ENCODE results near the gene TSPEAR. TPM values are rescaled to one million over a fixed set of nuclear protein-coding genes. Genes with fewer than 3 reads are reported as not detected.

Gene TSPEAR
- total RNA-seq, 2 experiments from 2014 or later: not detected

DNA sequence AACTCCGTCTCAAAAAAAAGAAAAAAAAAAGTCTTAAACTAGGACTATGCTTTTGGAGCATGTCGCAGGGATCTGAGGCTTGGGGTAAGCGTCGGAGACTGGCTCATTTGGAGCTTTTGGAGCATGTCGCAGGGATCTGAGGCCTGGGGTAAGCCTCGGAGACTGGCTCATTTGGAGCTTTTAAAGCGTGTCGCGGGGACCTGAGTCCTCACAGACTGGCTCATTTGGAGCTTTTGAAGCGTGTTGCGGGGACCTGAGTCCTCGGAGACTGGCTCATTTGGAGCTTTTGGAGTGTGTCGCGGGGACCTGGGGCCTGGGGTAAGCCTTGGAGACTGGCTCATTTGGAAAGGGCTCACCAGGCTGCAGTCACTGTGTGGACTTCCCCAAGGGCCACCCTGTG is 13.6 kb upstream of the TSPEAR start:
- CTCF ChIA-PET: no interaction called here
- POLR2A ChIA-PET: no interaction called here

DNA sequence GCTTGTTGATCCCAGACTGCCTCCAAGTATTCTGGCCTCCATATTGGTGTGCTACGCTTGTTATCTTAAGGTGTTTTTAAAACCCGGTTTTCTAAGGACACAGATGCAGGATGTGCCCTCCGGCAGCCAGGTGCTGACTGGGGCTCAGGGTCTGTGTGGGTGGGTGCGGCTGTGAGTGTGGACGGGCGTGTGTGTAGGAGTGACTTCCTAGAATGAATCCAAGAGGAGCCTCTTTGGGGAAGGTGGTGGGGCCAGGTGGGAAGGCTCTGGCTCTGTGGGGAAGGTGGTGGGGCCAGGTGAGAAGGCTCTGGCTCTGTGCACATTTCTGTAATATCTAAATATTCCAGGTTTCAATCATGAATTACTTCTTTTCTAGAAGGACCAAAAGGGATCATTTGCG is 12.8 kb upstream of the TSPEAR start:
- ChIA-PET POLR2A (no interaction called here), CTCF (no interaction called here)

DNA sequence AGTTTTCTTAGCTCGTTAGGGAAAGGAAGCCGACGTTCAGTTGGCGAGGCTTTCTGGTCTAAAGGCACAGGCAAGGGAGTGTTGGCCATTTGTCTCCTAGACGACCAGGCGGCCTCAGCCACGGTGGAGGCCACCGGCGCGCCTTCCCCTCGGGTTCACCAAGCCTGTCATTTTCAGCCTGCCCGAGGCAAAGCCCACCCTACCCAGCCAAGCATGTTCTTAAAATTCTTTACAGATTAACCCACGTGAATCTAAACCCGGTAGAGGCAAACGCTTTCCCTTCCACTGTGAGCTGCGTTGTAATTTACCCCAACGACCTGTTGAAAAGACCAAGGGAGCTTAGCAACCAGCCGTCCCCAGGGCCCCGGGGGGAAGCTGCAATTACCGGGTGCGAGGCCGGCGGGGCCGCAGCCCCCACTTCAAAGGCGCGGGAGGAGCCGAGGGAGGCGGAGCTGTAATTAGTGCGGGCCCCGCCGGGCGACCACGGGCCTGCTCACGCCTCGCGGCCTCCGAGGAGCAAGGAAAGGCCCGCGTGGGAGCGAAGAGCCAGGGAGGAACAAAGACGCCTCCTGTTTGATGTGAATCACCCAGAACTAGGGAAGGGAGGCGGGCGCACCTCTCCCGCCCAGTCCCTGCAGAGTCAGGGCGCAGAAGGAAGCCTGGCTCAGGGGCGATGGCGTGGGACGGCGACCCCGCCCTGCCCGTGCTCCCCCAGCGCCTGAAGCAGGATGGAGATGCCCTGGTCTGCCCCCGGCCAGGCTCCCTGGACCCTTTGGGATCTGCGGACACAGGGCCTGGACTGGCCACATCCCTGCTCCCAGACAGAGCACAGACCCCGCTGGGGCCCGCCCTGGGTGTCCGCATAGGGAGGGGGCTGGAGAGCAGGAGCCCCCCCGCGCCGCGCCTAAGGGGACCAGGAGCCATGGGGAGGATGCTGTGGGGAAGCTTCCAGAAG is 12.1 kb upstream of the TSPEAR start:
- ChIA-PET POLR2A (no interaction called here), CTCF (no interaction called here)

DNA sequence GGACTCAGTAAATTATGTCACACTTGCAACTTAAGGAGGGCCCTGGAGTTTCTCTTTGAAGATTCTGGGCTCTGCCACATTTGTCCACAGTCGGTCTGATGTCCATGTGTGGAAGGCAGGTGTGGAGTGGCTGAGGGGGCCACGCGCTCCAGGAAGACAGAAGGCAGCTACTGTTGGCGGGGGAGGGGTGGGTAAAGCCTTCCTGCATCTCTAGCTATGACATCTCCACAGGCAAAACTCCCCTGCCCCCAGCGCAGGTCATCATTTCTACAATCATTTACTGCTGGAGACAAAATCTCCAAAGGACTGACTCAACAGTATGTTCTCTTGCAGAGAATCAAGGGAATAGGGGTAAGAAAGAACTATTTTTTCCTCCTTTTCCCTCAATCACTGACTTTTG is 11.4 kb upstream of the TSPEAR start:
- ChIA-PET POLR2A (no interaction called here), CTCF (no interaction called here)

- ChIA-PET CTCF (interaction anchor here (0.9 kb wide), 1 partner anchor 15 kb away, joined by 3 read pairs; no protein-coding TSS in a partner anchor), POLR2A (no interaction called here)
Observed at GRCh38 chr21:44720170-44720569, 8.8 kb upstream of the TSPEAR start.

DNA sequence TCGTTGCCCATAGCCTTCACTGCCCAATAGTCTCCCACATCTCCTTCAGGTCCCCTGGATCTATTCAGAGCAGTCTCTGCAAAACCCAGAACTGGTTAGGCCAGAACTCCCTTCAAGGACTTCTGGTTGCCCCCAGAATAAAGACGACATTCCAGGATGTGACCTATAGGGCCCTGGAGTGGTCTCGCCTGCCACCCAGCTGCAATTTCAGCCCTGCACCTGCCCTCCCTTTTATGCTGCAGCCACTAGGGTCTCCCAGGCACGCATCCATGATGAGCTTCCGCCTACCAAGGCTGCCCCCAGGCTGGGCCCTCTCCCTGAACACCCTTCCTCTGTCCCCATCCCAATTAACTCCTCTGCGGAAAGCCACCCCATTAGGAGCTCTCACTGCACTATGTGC is 7.2 kb upstream of the TSPEAR start:
- ChIA-PET POLR2A (no interaction called here), CTCF (no interaction called here)

GRCh38 chr21:44718093-44718492 is 6.7 kb upstream of the TSPEAR start:
- POLR2A ChIA-PET: no interaction called here
- CTCF ChIA-PET: no interaction called here

DNA sequence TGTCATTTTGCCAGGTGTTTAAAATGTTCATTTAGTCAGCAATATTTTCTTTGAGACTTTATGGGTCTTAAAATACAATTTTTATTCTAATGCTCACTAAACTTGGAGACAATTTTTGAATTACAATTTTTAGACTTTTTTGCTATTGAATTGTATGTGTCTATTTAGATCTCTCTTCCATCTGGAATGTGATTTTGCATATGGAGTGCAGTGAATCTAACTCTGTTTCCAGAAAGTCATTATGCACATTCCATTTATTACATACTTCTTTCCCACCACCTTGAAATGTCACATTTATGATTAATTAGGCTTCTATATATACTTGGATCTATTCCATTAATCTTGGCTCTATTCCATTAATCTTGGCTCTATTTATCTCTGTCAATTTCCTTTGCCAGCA is 5.6 kb upstream of the TSPEAR start:
- CTCF ChIA-PET: no interaction called here
- POLR2A ChIA-PET: no interaction called here

DNA sequence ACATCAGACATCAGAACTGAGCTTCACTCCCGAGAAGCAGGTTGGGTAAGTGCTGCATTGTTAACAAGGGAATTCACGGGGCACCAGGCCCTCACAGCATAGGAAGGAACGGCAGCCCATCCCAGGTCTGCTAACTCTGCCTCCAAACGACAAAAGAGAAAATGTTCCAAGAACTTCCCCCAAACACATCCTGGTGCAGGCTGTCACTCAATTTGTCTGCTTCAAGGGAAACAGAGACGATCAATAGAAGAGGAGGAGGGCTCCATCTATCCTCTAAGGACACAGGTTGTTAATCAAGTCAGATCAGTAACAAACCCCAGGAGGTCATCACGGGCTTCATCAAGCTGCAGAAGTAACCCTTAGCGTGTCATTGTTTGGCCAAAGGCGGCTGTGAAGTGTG is 3.5 kb upstream of the TSPEAR start:
- CTCF ChIA-PET: no interaction called here

GRCh38 chr21:44713846-44714245 is 2.5 kb upstream of the TSPEAR start:
- ChIA-PET POLR2A (no interaction called here), CTCF (no interaction called here)

More for the DNA sequence above, 3.5 kb upstream of the TSPEAR start:
- POLR2A ChIA-PET: no interaction called here

- ChIA-PET CTCF (no interaction called here), POLR2A (no interaction called here)
Observed at GRCh38 chr21:44713130-44713529, 1.8 kb upstream of the TSPEAR start.

DNA sequence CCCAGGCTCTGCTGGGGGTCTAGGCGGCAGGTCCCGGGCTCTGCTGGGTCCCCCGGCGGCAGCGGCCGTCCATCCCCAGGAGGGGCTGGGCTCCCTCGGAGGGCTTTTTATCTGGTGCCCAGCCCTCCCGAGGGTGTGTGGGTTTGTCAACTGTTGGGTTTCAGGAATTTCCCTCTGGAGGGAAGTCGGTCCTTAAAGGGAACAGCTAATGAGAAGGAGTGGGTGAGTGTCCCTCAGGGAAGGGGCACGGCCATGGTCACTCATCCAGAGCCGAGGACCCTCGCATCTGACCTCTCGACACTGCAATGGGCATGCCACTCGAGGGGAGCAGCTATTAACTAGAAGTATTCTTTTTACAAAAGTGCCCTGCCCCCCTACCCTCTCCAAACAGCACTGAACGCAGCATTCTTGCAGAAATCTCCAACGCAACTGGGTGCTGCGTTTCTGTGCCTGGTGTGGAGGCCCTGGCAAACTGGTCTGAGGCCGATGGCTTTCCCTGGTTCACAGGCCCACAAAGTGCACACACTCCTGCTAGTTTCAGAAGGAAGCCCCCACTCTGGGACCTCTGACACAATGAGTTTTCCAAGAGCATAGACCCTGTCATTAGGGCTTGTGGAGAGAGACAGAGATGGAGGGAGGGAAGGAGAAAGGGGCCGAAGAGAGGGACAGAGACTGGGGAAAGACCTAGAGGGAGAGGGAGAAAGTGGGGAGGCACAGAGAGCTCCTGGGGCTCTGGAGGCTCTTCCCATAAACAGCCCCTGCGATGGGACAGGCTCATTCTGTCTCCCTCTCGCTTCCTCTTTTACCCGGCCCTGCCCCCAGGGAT is 1.0 kb upstream of the TSPEAR start:
- POLR2A ChIA-PET: no interaction called here
- CTCF ChIA-PET: no interaction called here

DNA sequence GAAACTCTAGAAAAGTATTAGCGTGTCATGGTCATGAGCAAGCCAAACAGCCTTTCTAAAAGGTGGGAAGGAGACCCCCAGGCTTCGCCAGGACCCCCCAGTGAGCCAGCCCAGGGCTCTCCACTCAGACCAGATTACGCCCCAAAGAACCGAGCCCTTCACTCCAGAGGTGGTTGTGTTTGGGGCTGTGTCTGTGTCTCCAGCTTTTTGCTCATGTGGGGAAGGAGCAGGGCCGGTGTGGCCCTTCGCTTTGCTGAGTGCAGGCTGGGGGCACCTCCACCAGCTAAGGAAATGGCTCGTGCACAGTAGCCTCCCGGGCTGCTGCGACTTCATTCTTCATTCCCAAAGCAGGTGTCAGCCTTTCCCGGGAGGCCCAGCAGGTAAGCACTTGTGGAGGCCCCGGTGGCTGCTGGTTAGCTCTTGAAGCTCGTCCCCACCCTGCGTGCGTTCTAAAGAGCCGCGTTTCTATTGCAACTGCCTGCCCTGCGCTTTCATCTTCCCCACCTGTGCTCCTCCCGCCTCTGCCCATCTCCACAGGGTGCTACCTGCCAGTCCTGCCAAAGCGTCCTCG is 531 bp downstream of the TSPEAR start:
- CTCF ChIA-PET: interaction anchor here (1.0 kb wide), 1 partner anchor 55 kb away, joined by 3 read pairs; no protein-coding TSS in a partner anchor
- POLR2A ChIA-PET: no interaction called here

DNA sequence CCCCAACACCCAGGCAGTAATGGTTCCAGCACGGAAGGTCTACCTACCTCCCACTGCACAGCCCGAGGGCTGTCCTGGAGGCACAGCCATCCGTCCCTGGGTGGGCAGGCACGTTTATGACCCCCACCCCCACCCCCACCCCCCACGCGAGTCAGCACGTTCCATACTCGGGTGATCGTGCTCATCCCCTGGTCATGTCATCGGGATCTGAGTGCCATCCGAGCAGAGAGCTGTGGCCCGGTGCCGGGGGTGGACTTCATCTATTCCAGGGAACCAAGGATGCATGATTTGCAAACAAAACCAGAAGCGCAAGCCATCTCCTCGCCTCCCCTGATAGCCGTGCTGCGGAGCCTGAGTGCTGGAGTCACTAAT is 1.1 kb downstream of the TSPEAR start:
- POLR2A ChIA-PET: no interaction called here
- CTCF ChIA-PET: interaction anchor here (0.6 kb wide), 1 partner anchor 84 kb away, joined by 3 read pairs; no protein-coding TSS in a partner anchor

DNA sequence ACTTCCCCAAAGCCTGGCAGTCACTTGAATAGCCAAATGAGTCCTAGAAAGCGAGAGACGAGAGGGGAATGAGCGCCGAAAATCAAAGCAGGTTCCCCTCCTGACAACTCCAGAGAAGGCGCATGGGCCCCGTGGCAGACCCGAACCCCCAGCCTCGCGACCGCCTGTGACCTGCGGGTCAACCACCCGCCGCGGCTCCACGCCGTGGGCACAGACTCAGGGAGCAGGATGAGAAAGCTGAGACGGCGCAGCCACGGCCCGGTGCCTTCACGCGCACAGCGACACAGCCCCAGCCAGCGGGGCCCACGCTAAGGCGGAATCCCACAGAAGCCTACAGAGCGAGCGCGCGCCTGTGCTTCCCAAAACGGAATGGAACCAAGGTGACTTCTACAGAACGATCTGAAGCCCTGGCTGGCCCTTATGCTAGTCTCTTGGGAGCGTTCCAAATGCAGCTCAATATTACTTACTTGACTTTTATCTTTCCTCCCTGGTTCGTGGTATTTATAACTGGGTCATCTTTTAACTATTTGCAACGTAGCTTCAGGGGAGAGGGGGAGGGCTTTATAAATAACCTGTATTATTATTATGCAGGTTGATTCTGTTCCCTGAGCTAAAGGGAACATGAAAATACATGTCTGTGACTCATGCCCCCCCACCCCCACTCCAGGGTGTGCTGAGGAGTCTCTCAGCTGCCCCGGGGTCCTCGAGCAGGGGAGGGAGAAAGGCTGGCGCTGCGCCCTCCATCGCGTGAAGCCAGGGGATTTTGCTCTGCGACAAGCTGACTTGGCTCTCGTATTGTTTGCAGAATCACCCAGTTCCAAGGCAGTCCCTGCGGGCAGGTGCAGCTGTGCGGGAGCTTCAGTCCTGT is 1.7 kb downstream of the TSPEAR start:
- POLR2A ChIA-PET: no interaction called here
- CTCF ChIA-PET: interaction anchor here (0.6 kb wide), 1 partner anchor 84 kb away, joined by 3 read pairs; no protein-coding TSS in a partner anchor

GRCh38 chr21:44708866-44709425 is 2.4 kb downstream of the TSPEAR start:
- CTCF ChIA-PET: interaction anchor here (1.0 kb wide), 1 partner anchor 199 kb away, joined by 4 read pairs; no protein-coding TSS in a partner anchor
- POLR2A ChIA-PET: no interaction called here

DNA sequence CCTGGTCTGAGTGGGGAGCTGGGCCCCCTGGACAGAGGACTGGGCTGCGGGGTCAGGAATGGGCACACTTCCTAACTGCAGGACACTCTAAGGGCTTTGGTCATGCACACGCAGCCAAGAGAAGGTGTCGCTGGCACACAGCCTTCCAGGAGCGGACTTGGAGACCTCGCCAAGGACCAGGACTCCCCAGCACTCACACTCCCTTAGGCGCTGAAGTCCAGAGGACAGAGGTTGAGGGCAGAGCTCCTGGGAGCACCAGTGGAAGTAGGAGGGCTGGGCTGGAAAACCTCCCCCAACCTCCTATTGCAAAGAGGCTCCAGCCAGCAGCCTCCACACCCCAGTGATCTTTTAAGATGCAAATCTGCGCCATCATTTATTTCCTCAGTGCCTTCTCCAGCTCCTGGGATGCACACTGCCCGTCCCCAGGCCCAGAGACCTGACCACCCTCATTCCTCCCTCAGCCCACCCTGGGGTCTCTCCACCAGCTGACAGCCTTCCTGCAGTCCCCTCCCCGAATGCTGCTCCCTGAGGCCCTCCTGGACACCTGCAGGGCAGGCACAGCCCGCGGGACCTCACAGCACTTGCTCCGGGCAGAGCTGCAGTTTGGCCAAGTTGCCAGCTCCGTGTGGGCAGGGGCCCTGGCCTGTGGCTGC is 3.0 kb downstream of the TSPEAR start:
- ChIA-PET CTCF (interaction anchor here (1.0 kb wide), 1 partner anchor 198 kb away, joined by 4 read pairs; no protein-coding TSS in a partner anchor), POLR2A (no interaction called here)

DNA sequence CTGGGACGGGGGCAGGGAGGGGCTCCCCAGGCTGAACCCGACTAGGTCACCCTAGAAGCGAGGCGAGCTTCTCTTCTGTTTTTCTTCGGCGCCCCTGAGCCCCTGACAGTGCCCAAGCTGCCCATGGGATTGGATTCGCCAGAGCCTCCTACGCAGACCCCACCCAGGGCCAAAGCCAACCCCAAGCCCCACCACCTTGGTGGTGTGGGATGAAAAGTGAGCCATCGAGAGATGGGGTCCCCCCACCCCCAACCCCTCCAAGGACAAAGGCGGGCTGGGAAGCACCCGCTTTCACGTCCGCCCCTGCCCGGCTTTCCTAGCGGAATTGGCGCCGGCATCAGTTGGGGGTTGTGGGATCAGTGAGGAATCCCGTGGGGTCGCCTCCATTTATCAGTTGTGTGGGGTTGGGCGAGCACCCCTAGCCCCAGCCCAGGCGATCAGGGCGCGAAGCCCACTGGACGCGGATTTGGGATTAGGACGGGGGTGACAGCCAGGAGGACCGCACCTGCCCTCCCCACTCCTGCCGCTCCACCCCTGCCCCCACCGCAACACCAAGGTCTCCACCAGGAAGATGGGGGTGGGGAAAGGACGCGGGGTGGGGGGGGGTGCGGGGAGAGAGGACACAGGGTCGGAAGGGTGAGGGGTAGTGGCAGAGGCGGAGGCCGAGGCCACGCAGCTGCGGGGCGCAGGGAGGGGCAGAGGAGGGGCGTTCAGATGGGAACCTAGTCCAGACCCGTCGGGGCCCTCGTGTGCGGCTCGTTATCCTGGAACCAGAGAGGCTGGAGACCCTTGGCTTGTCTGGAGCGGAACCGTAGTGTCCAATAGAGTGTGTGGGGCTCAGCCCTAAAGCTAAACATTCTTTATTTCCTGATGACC is 4.4 kb downstream of the TSPEAR start:
- ChIA-PET POLR2A (no interaction called here), CTCF (no interaction called here)

Data from activated CD8-positive, alpha-beta memory T cell treated with anti-CD3 and anti-CD28 coated beads for 36 hours (primary cell).